ENCODE data around the gene NELFB. TPM values are rescaled to one million over a fixed set of nuclear protein-coding genes. Genes with fewer than 3 reads are reported as not detected.
A peak's percentile ranks its signal among the peaks of the same experiment; 100 is the strongest.

Gene NELFB
- total and polyA plus RNA-seq, 9 of the 15 experiments (the other 6 are each of a cell fraction or from before 2014, with no cell fraction given) = 0.24 to 84.0 (median 29.7) TPM

GRCh38 chr9:137301081-137301947, 46.2 kb downstream of the NELFB start (continued):
- TF ChIP-seq DLX4 (CRISPR knock-in tag; IDR thresholded peaks at IDR 0.05) (no peak), HCFC1 (IDR thresholded peaks at IDR 0.05; ENCODE audit: low read depth, low read length) (peak; percentile 20), PREB (CRISPR knock-in tag; IDR thresholded peaks at IDR 0.05) (no peak), GATAD2A (IDR thresholded peaks at IDR 0.05) (no peak), CBFA2T3 (IDR thresholded peaks at IDR 0.05) (no peak), SIX5 (IDR thresholded peaks at IDR 0.05; ENCODE audit: borderline replicate concordance in 1 of 2, insufficient read depth in 1 of 2, low read depth in 1 of 2, low read length in 2 of 2) (no peak), PRDM10 (IDR thresholded peaks at IDR 0.05; ENCODE audit: partially characterized antibody) (no peak), ZKSCAN1 (IDR thresholded peaks at IDR 0.05; ENCODE audit: low read depth, low read length) (no peak), HEY1 (CRISPR knock-in tag; IDR thresholded peaks at IDR 0.05; ENCODE audit: borderline replicate concordance) (no peak), KAT2B (IDR thresholded peaks at IDR 0.05; ENCODE audit: low read depth, low read length) (no peak), BCL6 (CRISPR knock-in tag; IDR thresholded peaks at IDR 0.05) (no peak), ZC3H11A (IDR thresholded peaks at IDR 0.05; ENCODE audit: low read depth, low read length) (no peak), ATF7 (IDR thresholded peaks at IDR 0.05) (no peak), ZNF174 (CRISPR knock-in tag; IDR thresholded peaks at IDR 0.05) (no peak), NFRKB (IDR thresholded peaks at IDR 0.05; ENCODE audit: low read depth) (no peak), CHD4 (IDR thresholded peaks at IDR 0.05; ENCODE audit: insufficient read depth, insufficient replicate concordance, low read depth, low read length, poor library complexity, severe bottlenecking) (no peak), HINFP (tag; conservative IDR thresholded peaks at IDR 0.05; ENCODE audit: low read depth) (no peak), SRF (CRISPR knock-in tag; IDR thresholded peaks at IDR 0.05) (no peak)
